Stimulated activated CD8-positive, alpha-beta memory T cell treated with anti-CD3 and anti-CD28 coated beads, Interleukin-4, amount 100 ng/mL, for 24 hours (primary cell): Measurements from ENCODE around the gene ACIN1.
"Not testable (repeated sequence)": the region's sequence is repeated elsewhere in the genome, so short reads cannot be mapped to it uniquely, and the experiment has no call there.

Experiments used
- DNase-seq: peaks from one replicate; pipeline ENCODE4 v3.0.0-alpha.2; 2020; ENCODE audit warnings: low read depth

ACIN1 gene

DNA sequence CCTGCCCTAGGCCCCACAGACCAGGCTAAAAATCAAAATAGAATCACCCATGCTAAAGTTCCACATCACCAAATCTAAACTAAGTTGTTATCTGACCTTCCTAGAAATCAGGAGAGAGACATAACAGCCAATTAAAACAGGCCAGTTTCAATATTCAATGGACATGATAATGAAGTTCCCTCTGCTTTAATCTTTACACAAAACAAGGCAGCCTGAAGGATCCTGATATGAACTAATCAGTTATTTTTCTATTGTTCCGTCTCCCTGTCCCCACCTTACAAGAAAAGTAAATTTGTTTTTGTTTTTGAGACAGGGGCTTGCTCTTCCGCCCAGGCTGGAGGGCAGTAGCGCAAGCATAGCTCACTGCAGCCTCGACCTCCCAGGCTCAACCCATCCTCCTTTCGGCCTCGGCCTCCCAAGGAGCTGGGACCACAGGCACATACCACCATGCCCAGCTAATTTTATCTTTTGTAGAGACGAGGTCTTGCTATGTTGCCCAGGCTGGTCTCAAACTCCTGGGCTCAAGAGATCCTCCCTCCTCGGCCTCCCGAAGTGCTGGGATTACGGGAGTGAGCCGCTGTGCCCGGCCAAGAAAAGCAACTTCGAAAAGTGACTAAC lies 29.5 kb upstream of the ACIN1 start:
- DNase-seq, result no peak

GRCh38 chr14:23123419-23123818 lies 28.5 kb upstream of the ACIN1 start:
- DNase-seq, result no peak

- no peak for DNase-seq
These were observed 27.1 kb upstream of the ACIN1 start for GRCh38 chr14:23122086-23122485.

GRCh38 chr14:23121361-23121771 lies 26.4 kb upstream of the ACIN1 start:
- no peak for DNase-seq

DNA sequence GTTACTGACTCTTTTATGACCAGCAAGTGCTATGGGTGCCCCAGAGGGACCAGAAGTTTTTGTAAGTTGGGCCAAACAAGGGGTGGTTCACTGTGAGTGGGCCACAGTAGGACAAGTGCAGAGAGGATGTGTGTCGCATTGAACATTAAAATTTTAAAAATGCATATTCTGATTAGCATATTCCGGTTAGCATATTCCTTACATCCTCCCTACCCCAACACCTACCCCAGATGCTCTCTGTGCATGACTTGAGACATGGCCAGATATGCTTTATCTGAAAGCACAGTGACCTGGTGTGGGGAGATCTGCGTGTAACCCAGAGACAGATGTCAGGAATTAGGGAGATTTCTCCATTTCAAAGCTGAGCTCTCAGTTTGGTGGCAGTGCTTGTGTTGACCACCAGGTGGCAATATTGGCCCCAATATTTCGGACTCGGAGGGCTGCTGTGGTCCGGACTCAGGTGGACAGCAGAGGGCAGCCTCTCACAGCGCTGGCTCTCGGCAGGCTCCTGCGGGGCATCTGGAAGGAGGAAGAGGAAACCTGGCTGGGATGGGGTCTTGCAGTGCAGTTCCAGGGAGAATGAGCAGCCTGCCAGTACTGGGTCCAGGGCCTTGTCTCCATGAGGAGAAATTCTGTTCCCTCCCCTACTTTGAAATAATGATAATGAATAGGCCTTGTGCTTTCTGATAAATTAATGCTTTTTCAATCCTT lies 25.8 kb upstream of the ACIN1 start:
- DNase-seq, result peak; percentile 60

GRCh38 chr14:23119363-23120327 lies 24.7 kb upstream of the ACIN1 start:
- DNase-seq, result no peak

DNA sequence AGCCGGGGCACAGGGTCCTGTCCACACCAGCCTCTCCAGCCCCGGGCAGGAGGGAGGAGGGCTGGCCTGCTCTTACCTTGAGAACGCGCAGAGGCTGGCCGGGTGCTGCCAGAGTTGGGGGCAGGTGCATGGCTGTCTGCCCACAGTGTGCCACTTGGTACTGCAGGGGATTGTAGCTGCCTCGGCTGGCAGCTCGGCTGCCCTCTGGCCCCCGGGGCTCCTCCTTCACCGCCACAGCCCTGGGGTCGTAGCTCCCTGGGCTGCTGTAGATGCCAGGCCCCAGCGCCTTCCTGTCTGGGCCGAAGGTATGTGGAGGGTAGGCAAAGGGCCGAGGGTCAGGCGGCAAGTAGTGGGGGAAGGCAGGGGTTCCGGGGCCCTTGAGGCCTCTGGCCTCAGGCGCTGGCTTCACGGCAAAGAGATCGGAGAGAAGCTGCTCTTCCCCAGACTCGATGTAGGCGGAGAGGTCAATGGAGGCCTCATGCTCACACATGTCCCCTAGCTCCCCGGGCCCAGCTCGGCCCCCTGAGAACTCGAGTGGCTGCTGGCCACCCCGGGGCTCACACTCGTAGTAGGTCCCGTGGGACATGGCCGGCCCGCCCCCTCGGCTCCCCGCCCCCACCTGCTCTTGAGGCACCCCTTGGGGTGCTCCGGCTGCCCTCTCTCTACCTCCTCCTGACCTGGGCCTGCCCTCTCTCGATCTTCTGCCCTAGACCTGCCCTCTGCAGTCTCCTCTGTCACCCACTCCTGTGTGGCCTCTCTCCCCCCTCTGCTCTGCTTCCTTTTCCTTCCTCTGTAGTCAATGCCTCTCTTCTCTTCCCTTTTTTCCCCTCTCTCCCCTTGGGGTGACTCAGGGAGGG lies 23.8 kb upstream of the ACIN1 start, which contains the start of gene CEBPE:
CEBPE (minus strand) TSS at position 750 of the 857 bp plus-strand sequence; CDS start at position 586, 164 bp downstream.
- DNase-seq, result no peak

- no peak for DNase-seq
These were observed 22.6 kb upstream of the ACIN1 start for GRCh38 chr14:23117371-23118020.

GRCh38 chr14:23115918-23116317 lies 21.0 kb upstream of the ACIN1 start:
- DNase-seq, result no peak

DNA sequence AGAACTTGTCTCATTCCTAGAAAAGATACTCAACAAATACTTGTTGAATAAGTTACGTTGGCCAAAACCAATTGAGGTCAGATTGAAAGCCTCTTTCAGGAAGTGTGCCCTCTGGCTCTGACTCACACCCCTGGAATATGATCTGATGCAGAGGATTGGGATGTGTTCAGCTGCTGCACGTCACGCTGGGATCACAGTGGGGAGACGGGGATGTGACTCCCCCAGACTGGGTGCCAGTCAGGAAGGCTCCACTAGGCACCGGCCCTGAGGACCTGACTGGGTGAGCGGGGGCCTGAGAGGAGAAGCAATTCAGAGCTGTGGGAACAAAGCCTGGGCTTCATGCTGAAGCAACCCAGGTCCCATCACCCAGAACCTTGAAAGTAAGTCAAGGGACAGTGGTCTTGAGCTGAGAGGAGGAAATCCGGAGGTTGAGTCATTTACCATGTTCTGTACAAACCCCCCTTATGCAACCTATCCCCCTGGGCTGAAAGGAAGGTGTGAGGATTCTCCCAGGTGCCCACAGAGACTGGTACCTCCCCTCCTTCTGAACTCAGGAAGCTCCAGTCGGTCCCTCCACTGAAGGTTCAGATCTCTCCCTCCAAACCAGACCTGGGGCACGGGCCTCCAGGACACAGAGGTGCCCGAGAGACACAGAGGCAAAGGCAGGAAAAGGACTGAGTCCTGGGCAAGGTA lies 20.2 kb upstream of the ACIN1 start:
- DNase-seq, result no peak

DNA sequence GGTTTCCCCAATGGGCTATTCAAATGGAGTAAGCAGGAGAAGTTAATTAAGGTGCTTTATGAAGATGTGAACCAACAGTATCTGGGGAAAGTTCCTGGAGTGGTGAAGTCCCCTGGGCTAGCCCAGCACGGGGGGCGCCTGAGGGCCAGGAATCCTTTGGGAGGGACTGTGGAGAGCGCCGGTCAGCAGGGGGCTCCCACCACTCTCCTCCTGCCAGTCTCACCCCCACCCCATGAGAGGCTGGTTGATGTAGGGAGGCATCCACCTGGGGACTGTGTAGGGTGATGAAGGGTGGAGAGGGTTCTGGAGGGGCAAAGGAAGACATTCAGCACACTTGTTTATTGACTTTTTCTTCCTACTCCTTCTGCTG lies 19.7 kb upstream of the ACIN1 start:
- DNase-seq, result no peak

- no peak for DNase-seq
These were observed 19.2 kb upstream of the ACIN1 start for GRCh38 chr14:23114120-23114458.

GRCh38 chr14:23113431-23114119 lies 18.6 kb upstream of the ACIN1 start:
- DNase-seq, result no peak

- no peak for DNase-seq
These were observed 17.6 kb upstream of the ACIN1 start for GRCh38 chr14:23112359-23113178.

DNA sequence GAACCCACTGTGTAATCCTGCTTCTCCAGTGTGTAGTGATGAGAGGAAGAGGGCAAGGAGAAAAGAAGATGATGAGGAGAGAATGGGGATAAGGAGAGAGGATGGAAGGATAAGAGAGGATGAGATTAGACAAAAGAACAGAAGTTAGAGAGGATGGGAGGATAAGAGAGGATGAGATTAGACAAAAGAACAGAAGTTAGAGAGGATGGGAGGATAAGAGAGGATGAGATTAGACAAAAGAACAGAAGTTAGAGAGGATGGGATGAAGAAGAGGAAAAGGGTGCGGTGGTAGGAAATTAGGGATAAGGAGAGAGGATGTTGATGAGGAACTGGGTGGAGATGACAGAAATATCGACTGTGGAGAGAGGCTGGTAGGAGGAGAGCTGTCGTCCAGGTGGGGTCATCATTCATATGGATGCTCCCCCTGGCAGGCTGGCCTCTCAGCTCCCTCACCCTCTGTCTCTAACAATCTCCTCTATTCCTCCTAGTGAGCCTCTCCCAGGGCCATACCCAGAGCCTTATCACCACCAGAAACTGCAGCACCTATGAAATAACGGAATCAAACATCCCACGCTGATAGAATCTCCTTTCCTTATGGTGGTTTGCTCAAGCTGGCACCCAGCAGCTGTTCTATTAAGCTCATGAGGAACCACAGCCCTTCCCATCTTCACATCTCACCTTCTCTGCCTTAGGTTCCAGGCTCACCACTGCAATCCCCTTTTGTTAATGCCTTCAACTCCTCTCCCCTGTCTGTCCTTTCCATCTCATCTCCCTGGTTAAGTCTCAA lies 15.8 kb upstream of the ACIN1 start:
- no peak for DNase-seq

- no peak for DNase-seq
These were observed 14.8 kb upstream of the ACIN1 start for GRCh38 chr14:23109769-23110168.

GRCh38 chr14:23108169-23108568 lies 13.2 kb upstream of the ACIN1 start:
- DNase-seq, result not testable (repeated sequence)

DNA sequence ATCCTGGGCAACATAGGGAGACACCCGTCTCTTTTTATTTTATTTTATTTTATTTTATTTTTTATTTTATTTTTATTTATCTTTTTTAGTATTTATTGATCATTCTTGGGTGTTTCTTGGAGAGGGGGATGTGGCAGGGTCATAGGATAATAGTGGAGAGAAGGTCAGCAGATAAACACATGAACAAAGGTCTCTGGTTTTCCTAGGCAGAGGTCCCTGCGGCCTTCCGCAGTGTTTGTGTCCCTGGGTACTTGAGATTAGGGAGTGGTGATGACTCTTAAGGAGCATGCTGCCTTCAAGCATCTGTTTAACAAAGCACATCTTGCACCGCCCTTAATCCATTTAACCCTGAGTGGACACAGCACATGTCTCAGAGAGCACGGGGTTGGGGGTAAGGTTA lies 12.7 kb upstream of the ACIN1 start:
- not testable (repeated sequence) for DNase-seq

- DNase-seq, result no peak
These were observed 11.8 kb upstream of the ACIN1 start for GRCh38 chr14:23106747-23107045.
